CD8-positive, alpha-beta memory T cell (primary cell): ENCODE results near the gene SLF2. TPM values are rescaled to one million over a fixed set of nuclear protein-coding genes. Genes with fewer than 3 reads are reported as not detected.
A peak's percentile ranks its signal among the peaks of the same experiment; 100 is the strongest.

ENCODE experiments used
- CTCF ChIA-PET: fragments of 350-600 bp; sonication (Branson Sonifier 250); formaldehyde crosslinking; loops from one replicate; lab custom pipeline; 2021; ENCODE audit warnings: antibody characterized with exemption; lab: Charles Lee
- POLR2A ChIA-PET: fragments of 350-600 bp; sonication (Branson Sonifier 250); formaldehyde crosslinking; loops from one replicate; lab custom pipeline; 2021; ENCODE audit warnings: antibody characterized with exemption; lab: Charles Lee
- DNase-seq, 5 donors: peaks; one replicate each; pipeline versions ENCODE4 v3.0.0 to v3.0.0-alpha.2; 2020 to 2022; ENCODE audit warnings: mixed read lengths in 1 of 5
- H3K27ac ChIP-seq: one replicate; pipeline ENCODE4 v1.7.0; 2013; ENCODE audit warnings: low read depth, mild to moderate bottlenecking, low read length, moderate library complexity
- H3K27me3 ChIP-seq: 2 replicates; pipeline ENCODE4 v1.7.0; 2013; ENCODE audit warnings: low read length, mild to moderate bottlenecking; ENCODE audit not compliant: insufficient read depth, poor library complexity, severe bottlenecking
- H3K36me3 ChIP-seq: 2 replicates; pipeline ENCODE4 v1.7.0; 2013; ENCODE audit warnings: mild to moderate bottlenecking, low read length, moderate library complexity; ENCODE audit not compliant: insufficient read depth
- H3K4me1 ChIP-seq: 2 replicates; pipeline ENCODE4 v1.7.0; 2013; ENCODE audit warnings: mild to moderate bottlenecking, low read length, moderate library complexity; ENCODE audit not compliant: insufficient read depth
- H3K4me3 ChIP-seq: 2 replicates; pipeline ENCODE4 v1.7.0; 2013; ENCODE audit warnings: mild to moderate bottlenecking, low read length
- H3K9me3 ChIP-seq: 2 replicates; pipeline ENCODE4 v1.7.0; 2013; ENCODE audit warnings: mild to moderate bottlenecking, low read length
- H3K27ac Mint-ChIP-seq, 8 donors: one replicate each; pipeline ENCODE4 v1.8.0; 2020 to 2021; ENCODE audit warnings: mixed read lengths in 8 of 8, mild to moderate bottlenecking in 6 of 8, inconsistent platforms in 3 of 8, moderate library complexity in 3 of 8
- H3K27me3 Mint-ChIP-seq, 2 donors: one replicate each; pipeline ENCODE4 v1.8.0; 2020 to 2021; ENCODE audit warnings: mixed read lengths in 2 of 2, mild to moderate bottlenecking in 1 of 2, moderate library complexity in 1 of 2
- H3K36me3 Mint-ChIP-seq, 3 donors: one replicate each; pipeline ENCODE4 v1.8.0; 2020 to 2021; ENCODE audit warnings: mixed read lengths in 3 of 3, inconsistent platforms in 1 of 3, mild to moderate bottlenecking in 1 of 3
- H3K4me1 Mint-ChIP-seq, 3 donors: one replicate each; pipeline ENCODE4 v1.8.0; 2020 to 2021; ENCODE audit warnings: mixed read lengths in 3 of 3, inconsistent platforms in 1 of 3, mild to moderate bottlenecking in 1 of 3
- H3K4me3 Mint-ChIP-seq, 7 donors: one replicate each; pipeline ENCODE4 v1.8.0; 2020 to 2021; ENCODE audit warnings: mixed read lengths in 7 of 7, mild to moderate bottlenecking in 6 of 7, moderate library complexity in 4 of 7, inconsistent platforms in 2 of 7
- H3K9me3 Mint-ChIP-seq, 5 donors: one replicate each; pipeline ENCODE4 v1.8.0; 2020 to 2022; ENCODE audit warnings: mixed read lengths in 5 of 5, mild to moderate bottlenecking in 3 of 5, moderate library complexity in 2 of 5, inconsistent platforms in 1 of 5
- polyA plus RNA-seq: library from polyadenylated mRNA; unstranded; fragments of 300-500 nt; fragmentation: Illumina TruSeq; gene quantifications from one replicate; pipeline ENCODE4 v1.2.3, GENCODE V29; 2021
- total RNA-seq, 2 experiments: library from RNA; stranded (reverse); gene quantifications; one replicate each; pipeline ENCODE4 v1.2.3, GENCODE V29; 2021

The SLF2 gene
- total and polyA plus RNA-seq, 3 experiments from 2014 or later, result 13.9 to 36.1 (median 35.4) TPM

- POLR2A ChIA-PET, result interaction anchor here (0.6 to 1.9 kb wide), 5 partner anchors 8 to 134 kb away, joined by 3 to 10 read pairs (median 4); partner anchors contain the start of genes MRPL43, TLX1 and TWNK
- H3K27ac ChIP-seq, result peak overlapping the region; percentile 78
- H3K4me3 Mint-ChIP-seq, result peak overlapping the region; percentile 85 to 99 (median 89)
Measured at GRCh38 chr10:100996678-100997359, 84.1 kb downstream of the SLF2 start.

DNA sequence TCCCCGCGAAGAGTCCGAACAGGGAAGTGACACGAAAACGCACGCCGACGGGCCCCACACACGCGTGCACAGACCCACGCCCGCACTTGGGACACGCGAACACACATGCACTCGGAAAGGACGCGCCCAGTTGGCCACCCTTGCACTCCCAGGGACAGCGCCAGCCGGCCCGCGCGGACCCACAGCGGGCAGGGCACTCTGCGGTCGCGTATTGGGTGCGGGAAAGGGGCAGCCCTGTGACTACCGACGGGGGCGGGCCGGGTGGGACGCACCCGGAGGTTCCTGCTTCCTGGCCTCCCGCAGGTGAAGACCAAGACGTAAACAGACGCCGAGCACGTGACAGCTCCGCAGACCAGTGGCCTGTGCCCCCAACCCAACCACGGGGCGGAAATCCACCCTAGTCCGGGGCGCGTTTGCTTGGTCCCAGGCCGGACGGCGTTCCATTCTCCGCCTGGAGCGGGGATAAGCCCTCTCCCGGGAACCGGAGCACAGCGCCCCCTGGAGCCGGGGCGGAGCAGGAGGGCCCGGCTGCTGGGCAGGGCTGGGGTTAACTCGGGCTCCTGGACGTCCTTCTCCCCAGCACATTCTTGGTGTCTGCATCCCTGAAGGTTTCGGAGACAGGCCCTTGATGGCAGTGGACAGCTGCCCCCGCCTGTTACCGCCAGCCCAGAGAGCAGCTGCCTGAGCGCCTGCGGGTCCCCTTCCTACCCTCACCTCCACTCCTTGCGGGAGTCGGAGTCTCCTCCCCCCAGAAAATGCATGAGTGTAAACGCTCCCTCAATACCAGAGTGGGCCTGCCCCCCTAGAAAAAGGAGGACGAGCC, 84.8 kb downstream of the SLF2 start:
- H3K9me3 Mint-ChIP-seq, result no peaks in the 10 kb centered on the region
- peak; percentile 69 to 79 (median 73) for DNase-seq
- no peaks in the 10 kb centered on the region for H3K27me3 Mint-ChIP-seq
- Histone ChIP-seq H3K9me3 (no peaks in the 10 kb centered on the region), H3K4me3 (peak overlapping the region; percentile 72), H3K36me3 (no peaks in the 10 kb centered on the region), H3K27me3 (no peaks in the 10 kb centered on the region), H3K4me1 (peaks cover 24% of the 10 kb centered on the region), H3K27ac (peak overlapping the region; percentile 78)
- peak overlapping the region; percentile 85 to 99 (median 89) for H3K4me3 Mint-ChIP-seq
- peaks cover 0 to 33% (median 3%) of the 10 kb centered on the region in 3 donors for H3K36me3 Mint-ChIP-seq
- POLR2A ChIA-PET, result interaction anchor here (0.7 to 1.9 kb wide), 5 partner anchors 9 to 53 kb away, joined by 3 to 10 read pairs (median 3); partner anchors contain the start of genes MRPL43 and TWNK
- H3K27ac Mint-ChIP-seq, result peak overlapping the region; percentile 86 to 97 (median 91)
- peaks cover 21 to 35% (median 23%) of the 10 kb centered on the region in 3 donors for H3K4me1 Mint-ChIP-seq
- CTCF ChIA-PET, result interaction anchor here (0.6 to 6.5 kb wide), 21 partner anchors 10 to 462 kb away, joined by 3 to 98 read pairs (median 6); partner anchors contain the start of genes HIF1AN, MRPL43, PDZD7 and SEMA4G

More at GRCh38 chr10:100996678-100997359, 84.1 kb downstream of the SLF2 start:
- peak overlapping the region; percentile 72 for H3K4me3 ChIP-seq
- Mint-ChIP-seq H3K4me1 (peaks cover 21 to 35% (median 23%) of the 10 kb centered on the region in 3 donors), H3K9me3 (no peaks in the 10 kb centered on the region), H3K27ac (peak overlapping the region; percentile 88 to 97 (median 92)), H3K27me3 (no peaks in the 10 kb centered on the region), H3K36me3 (peaks cover 0 to 35% (median 3%) of the 10 kb centered on the region in 3 donors)
- H3K9me3 ChIP-seq, result no peaks in the 10 kb centered on the region
- DNase-seq, result peak in 3 of 5 donors; percentile 30 to 51 (median 42)
- H3K4me1 ChIP-seq, result peaks cover 24% of the 10 kb centered on the region
- CTCF ChIA-PET, result interaction anchor here (0.6 to 6.5 kb wide), 16 partner anchors 9 to 461 kb away, joined by 3 to 98 read pairs (median 8); partner anchors contain the start of genes HIF1AN, MRPL43, PDZD7 and SEMA4G
- H3K36me3 ChIP-seq, result no peaks in the 10 kb centered on the region
- H3K27me3 ChIP-seq, result no peaks in the 10 kb centered on the region

DNA sequence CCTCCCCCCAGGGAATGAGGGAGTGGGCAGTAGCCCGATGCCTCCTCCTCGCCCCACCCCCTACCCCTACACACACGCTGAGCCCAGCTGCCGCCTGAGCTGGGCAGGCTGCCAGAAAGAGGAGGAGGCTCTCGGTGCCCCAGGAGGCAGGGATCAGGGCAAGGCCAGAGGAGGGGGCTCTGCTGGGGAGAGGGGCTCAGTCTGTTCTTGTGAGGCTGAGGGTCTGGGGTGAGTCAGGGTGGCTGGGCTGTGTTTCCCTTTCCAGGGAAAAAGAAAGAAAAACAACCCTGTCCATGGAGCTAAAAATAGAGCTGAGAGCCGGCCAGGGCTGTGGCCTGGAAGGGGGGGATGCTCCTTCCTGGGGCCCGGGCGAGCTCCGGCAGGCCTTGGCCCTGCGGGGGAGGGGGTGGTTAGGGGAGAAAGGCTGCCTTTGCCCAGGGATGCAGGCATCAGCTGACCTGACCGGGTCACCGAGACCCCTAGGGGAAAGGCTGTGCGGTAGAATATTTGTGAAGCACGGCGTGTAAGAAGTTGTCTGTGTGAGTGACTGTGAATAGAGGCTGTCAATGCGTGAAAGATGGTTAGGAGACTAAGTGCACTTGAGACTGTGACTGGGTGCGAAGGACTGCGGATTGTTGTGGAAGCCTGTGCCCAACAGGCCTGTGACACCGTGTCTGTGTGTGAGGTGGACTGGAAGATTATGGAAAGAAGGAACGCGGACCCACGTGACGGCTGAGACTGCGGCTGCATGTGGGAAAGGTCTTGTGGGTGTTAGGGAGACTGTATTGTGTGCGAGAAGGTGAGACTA, 85.6 kb downstream of the SLF2 start:
- Histone ChIP-seq H3K36me3 (no peaks in the 10 kb centered on the region), H3K27me3 (no peaks in the 10 kb centered on the region), H3K4me1 (peaks cover 24% of the 10 kb centered on the region), H3K9me3 (no peaks in the 10 kb centered on the region), H3K27ac (peak overlapping the region; percentile 78), H3K4me3 (peak overlapping the region; percentile 72)
- ChIA-PET CTCF (interaction anchor here (0.8 to 6.5 kb wide), 18 partner anchors 11 to 437 kb away, joined by 3 to 98 read pairs (median 6); partner anchors contain the start of genes MRPL43, PDZD7, SEMA4G and SFXN3), POLR2A (interaction anchor here (0.8 to 1.9 kb wide), 4 partner anchors 10 to 52 kb away, joined by 3 to 10 read pairs (median 5); partner anchors contain the start of genes MRPL43 and TWNK)
- Mint-ChIP-seq H3K4me3 (peak overlapping the region; percentile 85 to 99 (median 89)), H3K36me3 (peaks cover 0 to 32% (median 3%) of the 10 kb centered on the region in 3 donors), H3K9me3 (no peaks in the 10 kb centered on the region), H3K4me1 (peaks cover 21 to 35% (median 23%) of the 10 kb centered on the region in 3 donors), H3K27ac (peak overlapping the region; percentile 85 to 97 (median 92)), H3K27me3 (no peaks in the 10 kb centered on the region)
- DNase-seq, result peak; percentile 54 to 81 (median 56)

DNA sequence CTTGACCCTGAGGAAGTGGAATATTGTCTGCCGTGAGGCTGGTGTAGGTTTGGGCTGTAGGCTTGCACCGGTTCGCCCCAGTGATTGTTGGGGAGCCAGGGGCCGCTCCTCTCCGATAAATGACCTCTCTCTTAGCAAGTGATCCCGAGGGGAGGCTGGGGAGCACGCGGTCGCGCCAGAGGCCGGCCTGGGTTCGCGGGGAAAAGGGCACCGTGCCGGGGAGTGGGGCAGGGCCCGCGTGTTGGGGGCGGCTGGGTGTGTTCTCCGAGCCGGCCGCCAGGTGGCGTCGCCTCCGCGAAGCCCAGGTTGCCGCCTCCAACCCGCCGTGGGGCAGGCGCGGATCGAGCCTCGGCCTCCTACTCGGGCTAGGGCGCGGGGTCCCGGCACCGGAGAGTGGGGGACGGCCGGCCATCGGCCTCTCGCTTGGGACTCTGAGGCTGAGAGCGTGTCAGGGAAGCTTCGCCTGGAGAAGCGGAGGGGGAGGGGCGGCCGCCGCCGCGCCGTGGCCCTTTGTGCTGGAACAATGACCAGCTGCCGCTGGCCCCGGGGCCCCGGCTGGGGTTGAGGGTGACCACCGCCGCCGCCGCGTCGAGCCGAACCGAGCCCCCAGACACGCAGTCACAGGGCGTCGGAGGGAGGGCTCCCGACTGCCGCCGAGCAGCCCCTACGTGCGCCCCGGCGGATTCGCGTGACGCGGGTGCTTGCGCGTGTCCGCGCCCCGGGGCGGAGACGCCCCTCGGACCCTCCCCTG, 86.4 kb downstream of the SLF2 start:
- no peaks in the 10 kb centered on the region for H3K27me3 ChIP-seq
- Mint-ChIP-seq H3K27me3 (no peaks in the 10 kb centered on the region), H3K36me3 (peaks cover 0 to 27% (median 0%) of the 10 kb centered on the region in 3 donors), H3K9me3 (no peaks in the 10 kb centered on the region), H3K27ac (peak overlapping the region; percentile 72 to 94 (median 91)), H3K4me3 (peak overlapping the region; percentile 85 to 99 (median 89)), H3K4me1 (peaks cover 21 to 35% (median 23%) of the 10 kb centered on the region in 3 donors)
- DNase-seq, result peak; percentile 71 to 84 (median 78)
- H3K36me3 ChIP-seq, result no peaks in the 10 kb centered on the region
- peak overlapping the region; percentile 72 for H3K4me3 ChIP-seq
- POLR2A ChIA-PET, result interaction anchor here (0.8 to 1.1 kb wide), 2 partner anchors 14 to 33 kb away, joined by 3 to 5 read pairs; no protein-coding TSS in a partner anchor
- H3K4me1 ChIP-seq, result peaks cover 24% of the 10 kb centered on the region
- no peaks in the 10 kb centered on the region for H3K9me3 ChIP-seq
- H3K27ac ChIP-seq, result peak overlapping the region; percentile 78
- CTCF ChIA-PET, result interaction anchor here (0.8 to 6.5 kb wide), 10 partner anchors 10 to 58 kb away, joined by 3 to 98 read pairs (median 6); partner anchors contain the start of genes MRPL43 and TWNK

DNA sequence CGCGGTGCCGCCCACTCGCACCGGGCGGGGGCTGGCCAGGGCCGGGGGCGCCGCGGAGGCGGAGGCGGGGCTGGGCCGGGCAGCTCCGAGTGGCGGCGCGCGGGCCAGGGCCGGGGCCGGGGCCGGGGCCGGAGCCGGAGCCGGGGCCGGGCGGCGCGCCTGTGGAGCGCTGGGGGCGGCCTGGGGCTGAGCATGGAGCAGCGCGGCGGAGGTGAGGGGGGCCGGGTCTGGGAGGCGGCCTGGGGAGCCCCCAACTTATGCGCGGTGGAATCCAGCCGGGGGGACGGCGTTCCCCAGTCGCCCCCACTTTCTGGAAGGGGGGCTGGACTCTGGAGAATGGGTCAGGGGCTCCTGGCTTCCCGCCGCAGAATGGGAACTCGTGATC, 87.0 kb downstream of the SLF2 start, which contains the start of gene LZTS2:
LZTS2 (plus strand) TSS at position 67 of the 385 bp plus-strand sequence. CDS start 2,731 bp downstream, outside the sequence.
- Mint-ChIP-seq H3K27ac (peak within 1 kb of the TSS; percentile 80 to 94 (median 92)), H3K27me3 (no peaks in the 10 kb centered on the region), H3K4me3 (peak within 1 kb of the TSS; percentile 85 to 99 (median 89)), H3K4me1 (peaks cover 21 to 35% (median 23%) of the 10 kb centered on the region in 3 donors), H3K36me3 (peaks cover 0 to 21% (median 0%) of the 10 kb centered on the region in 3 donors), H3K9me3 (no peaks in the 10 kb centered on the region)
- H3K27ac ChIP-seq, result peak within 1 kb of the TSS; percentile 78
- no peaks in the 10 kb centered on the region for H3K36me3 ChIP-seq
- ChIA-PET CTCF (interaction anchor here (0.8 to 6.5 kb wide), 10 partner anchors 10 to 93 kb away, joined by 3 to 98 read pairs (median 4); partner anchors contain the start of genes MRPL43 and TWNK), POLR2A (interaction anchor here (1.1 kb wide), 1 partner anchor 15 kb away, joined by 3 read pairs; no protein-coding TSS in a partner anchor)
- peaks cover 24% of the 10 kb centered on the region for H3K4me1 ChIP-seq
- no peaks in the 10 kb centered on the region for H3K27me3 ChIP-seq
- H3K9me3 ChIP-seq, result no peaks in the 10 kb centered on the region
- no peak for DNase-seq
- H3K4me3 ChIP-seq, result peak within 1 kb of the TSS; percentile 72

- no peaks in the 10 kb centered on the region for H3K9me3 Mint-ChIP-seq
- Histone ChIP-seq H3K36me3 (no peaks in the 10 kb centered on the region), H3K27ac (peak overlapping the region; percentile 67), H3K4me3 (no peak overlapping the region), H3K4me1 (peaks cover 24% of the 10 kb centered on the region), H3K9me3 (no peaks in the 10 kb centered on the region), H3K27me3 (no peaks in the 10 kb centered on the region)
- CTCF ChIA-PET, result interaction anchor here (0.7 to 4.7 kb wide), 5 partner anchors 9 to 92 kb away, joined by 3 to 73 read pairs (median 5); partner anchors contain the start of genes MRPL43 and TWNK
- peak overlapping the region; percentile 45 to 90 (median 82) for H3K4me3 Mint-ChIP-seq
- H3K36me3 Mint-ChIP-seq, result peaks cover 0 to 24% (median 0%) of the 10 kb centered on the region in 3 donors
- DNase-seq, result no peak
- POLR2A ChIA-PET, result interaction anchor here (1.1 kb wide), 1 partner anchor 15 kb away, joined by 3 read pairs; no protein-coding TSS in a partner anchor
- peak overlapping the region in 5 of 8 donors; percentile 80 to 94 (median 86) for H3K27ac Mint-ChIP-seq
- H3K4me1 Mint-ChIP-seq, result peaks cover 21 to 35% (median 23%) of the 10 kb centered on the region in 3 donors
- no peaks in the 10 kb centered on the region for H3K27me3 Mint-ChIP-seq
Measured at GRCh38 chr10:101000127-101000914, 87.6 kb downstream of the SLF2 start.
